ENCODE measurements around the gene MYOM1. TPM values are rescaled to one million over a fixed set of nuclear protein-coding genes. Genes with fewer than 3 reads are reported as not detected.

MYOM1 gene
- total RNA-seq, 1 donor from 2014 or later: 1.3 TPM

GRCh38 chr18:3157606-3158005 lies 62.2 kb downstream of the MYOM1 start:
- Mint-ChIP-seq H3K4me3 (ENCODE audit: unreplicated experiment) (no peak overlapping the region), H3K27ac (ENCODE audit: unreplicated experiment) (no peak overlapping the region), H3K27me3 (ENCODE audit: unreplicated experiment) (peaks cover 2% of the 10 kb centered on the region)

GRCh38 chr18:3157086-3157485 lies 62.7 kb downstream of the MYOM1 start:
- Mint-ChIP-seq H3K9me3 (ENCODE audit: unreplicated experiment) (peaks cover 3% of the 10 kb centered on the region), H3K27ac (ENCODE audit: unreplicated experiment) (no peak overlapping the region), H3K27me3 (ENCODE audit: unreplicated experiment) (peaks cover 2% of the 10 kb centered on the region), H3K4me1 (ENCODE audit: low read depth, unreplicated experiment) (peaks cover 8% of the 10 kb centered on the region), H3K4me3 (ENCODE audit: unreplicated experiment) (no peak overlapping the region), H3K36me3 (ENCODE audit: unreplicated experiment) (no peaks in the 10 kb centered on the region)
- TF ChIP-seq CTCF (IDR thresholded peaks at IDR 0.05; ENCODE audit: partially characterized antibody, unreplicated experiment): no peak
- DNase-seq: no peak

More at GRCh38 chr18:3157606-3158005, 62.2 kb downstream of the MYOM1 start:
- no peak for DNase-seq
- H3K4me1 Mint-ChIP-seq (ENCODE audit: low read depth, unreplicated experiment): peaks cover 8% of the 10 kb centered on the region
- H3K36me3 Mint-ChIP-seq (ENCODE audit: unreplicated experiment): no peaks in the 10 kb centered on the region
- H3K9me3 Mint-ChIP-seq (ENCODE audit: unreplicated experiment): peaks cover 3% of the 10 kb centered on the region
- no peak for TF ChIP-seq CTCF (IDR thresholded peaks at IDR 0.05; ENCODE audit: partially characterized antibody, unreplicated experiment)

GRCh38 chr18:3156325-3156640 lies 63.5 kb downstream of the MYOM1 start:
- H3K27ac Mint-ChIP-seq (ENCODE audit: unreplicated experiment): peak overlapping the region; percentile 64
- TF ChIP-seq CTCF (IDR thresholded peaks at IDR 0.05; ENCODE audit: partially characterized antibody, unreplicated experiment): no peak
- no peaks in the 10 kb centered on the region for H3K36me3 Mint-ChIP-seq (ENCODE audit: unreplicated experiment)
- H3K4me3 Mint-ChIP-seq (ENCODE audit: unreplicated experiment): no peak overlapping the region
- H3K4me1 Mint-ChIP-seq (ENCODE audit: low read depth, unreplicated experiment): peaks cover 8% of the 10 kb centered on the region
- peaks cover 3% of the 10 kb centered on the region for H3K9me3 Mint-ChIP-seq (ENCODE audit: unreplicated experiment)
- no peak for DNase-seq
- peaks cover 2% of the 10 kb centered on the region for H3K27me3 Mint-ChIP-seq (ENCODE audit: unreplicated experiment)

GRCh38 chr18:3154214-3154613 lies 65.6 kb downstream of the MYOM1 start:
- Mint-ChIP-seq H3K27ac (ENCODE audit: unreplicated experiment) (no peak overlapping the region), H3K36me3 (ENCODE audit: unreplicated experiment) (peaks cover 4% of the 10 kb centered on the region), H3K4me1 (ENCODE audit: low read depth, unreplicated experiment) (peaks cover 8% of the 10 kb centered on the region), H3K9me3 (ENCODE audit: unreplicated experiment) (peaks cover 2% of the 10 kb centered on the region), H3K4me3 (ENCODE audit: unreplicated experiment) (no peak overlapping the region), H3K27me3 (ENCODE audit: unreplicated experiment) (peaks cover 2% of the 10 kb centered on the region)
- TF ChIP-seq CTCF (IDR thresholded peaks at IDR 0.05; ENCODE audit: partially characterized antibody, unreplicated experiment): no peak
- no peak for DNase-seq

GRCh38 chr18:3153107-3153704 lies 66.6 kb downstream of the MYOM1 start:
- H3K4me3 Mint-ChIP-seq (ENCODE audit: unreplicated experiment): no peak overlapping the region
- H3K9me3 Mint-ChIP-seq (ENCODE audit: unreplicated experiment): peaks cover 2% of the 10 kb centered on the region
- H3K27me3 Mint-ChIP-seq (ENCODE audit: unreplicated experiment): peaks cover 2% of the 10 kb centered on the region
- peaks cover 8% of the 10 kb centered on the region for H3K4me1 Mint-ChIP-seq (ENCODE audit: low read depth, unreplicated experiment)
- DNase-seq: no peak
- H3K27ac Mint-ChIP-seq (ENCODE audit: unreplicated experiment): no peak overlapping the region
- H3K36me3 Mint-ChIP-seq (ENCODE audit: unreplicated experiment): peaks cover 4% of the 10 kb centered on the region
- no peak for TF ChIP-seq CTCF (IDR thresholded peaks at IDR 0.05; ENCODE audit: partially characterized antibody, unreplicated experiment)

All from glutamatergic neuron (in vitro differentiated cells).